Measurements from ENCODE around the gene TMEM82.

Gene TMEM82

GRCh38 chr1:15757575-15758342, 15.5 kb downstream of the TMEM82 start:
- DNase-seq, result no peak

GRCh38 chr1:15758343-15758931, 16.1 kb downstream of the TMEM82 start, which contains the start of gene FBLIM1:
TSS of gene FBLIM1 (plus strand) at chr1:15758795. CDS start at chr1:15764984, 6,189 bp downstream.
- no peak for DNase-seq

- peak in 1 of 2 experiments; percentile 22 for DNase-seq
Observed at GRCh38 chr1:15758953-15759661, 16.8 kb downstream of the TMEM82 start.

GRCh38 chr1:15760520-15761211, 18.4 kb downstream of the TMEM82 start:
- no peak for DNase-seq

GRCh38 chr1:15761366-15762128, 19.2 kb downstream of the TMEM82 start:
- DNase-seq, result no peak

GRCh38 chr1:15762546-15762945, 20.2 kb downstream of the TMEM82 start:
- DNase-seq, result no peak

GRCh38 chr1:15764269-15764764, 22.0 kb downstream of the TMEM82 start:
- DNase-seq, result no peak

GRCh38 chr1:15764890-15765289, 22.6 kb downstream of the TMEM82 start:
- DNase-seq, result no peak

- DNase-seq, result no peak
Observed at GRCh38 chr1:15765495-15766194, 23.3 kb downstream of the TMEM82 start.

GRCh38 chr1:15767941-15768340, 25.6 kb downstream of the TMEM82 start:
- DNase-seq, result no peak

GRCh38 chr1:15768388-15768787, 26.1 kb downstream of the TMEM82 start:
- DNase-seq, result no peak

GRCh38 chr1:15770313-15770962, 28.1 kb downstream of the TMEM82 start:
- no peak for DNase-seq

- DNase-seq, result no peak
Observed at GRCh38 chr1:15771836-15772515, 29.7 kb downstream of the TMEM82 start.

- DNase-seq, result no peak
Observed at GRCh38 chr1:15775706-15776105, 33.4 kb downstream of the TMEM82 start.

- no peak for DNase-seq
Observed at GRCh38 chr1:15777909-15778707, 35.8 kb downstream of the TMEM82 start.

GRCh38 chr1:15785683-15786082, 43.4 kb downstream of the TMEM82 start:
- DNase-seq, result no peak

GRCh38 chr1:15786581-15786980, 44.3 kb downstream of the TMEM82 start:
- no peak for DNase-seq

- no peak for DNase-seq
Observed at GRCh38 chr1:15788624-15789301, 46.5 kb downstream of the TMEM82 start.

GRCh38 chr1:15796086-15796462, 53.8 kb downstream of the TMEM82 start:
- no peak for DNase-seq
